Loucy (cell line): ENCODE results near the gene RAET1L.
A peak's percentile ranks its signal among the peaks of the same experiment; 100 is the strongest.
"Not testable (repeated sequence)": the region's sequence is repeated elsewhere in the genome, so short reads cannot be mapped to it uniquely, and the experiment has no call there.

ENCODE experiments used
- H2AFZ ChIP-seq: fragments of 200-600 bp; sonication (generic); 2 replicates; pipeline ENCODE4 v1.6.0; 2016; ENCODE audit warnings: antibody characterized with exemption, mild to moderate bottlenecking, low read length, moderate library complexity
- H3F3A ChIP-seq: fragments of 200-600 bp; 2 replicates; pipeline ENCODE4 v1.6.0; 2016; ENCODE audit warnings: antibody characterized with exemption, low read depth, mild to moderate bottlenecking
- H3K27me3 ChIP-seq: fragments of 200-600 bp; sonication (generic); 2 replicates; pipeline ENCODE4 v1.6.1; 2014; ENCODE audit warnings: low read length, mild to moderate bottlenecking; ENCODE audit not compliant: insufficient read depth, poor library complexity, severe bottlenecking
- H3K36me3 ChIP-seq: fragments of 200-600 bp; sonication (generic); 2 replicates; pipeline ENCODE4 v1.6.1; 2016; ENCODE audit warnings: low read length; ENCODE audit not compliant: insufficient read depth
- H3K4me1 ChIP-seq: fragments of 200-600 bp; sonication (generic); 2 replicates; pipeline ENCODE4 v1.5.1; 2014; ENCODE audit warnings: low read length, mild to moderate bottlenecking; ENCODE audit not compliant: insufficient read depth, poor library complexity, severe bottlenecking
- H3K4me2 ChIP-seq: fragments of 200-600 bp; sonication (generic); 2 replicates; pipeline ENCODE4 v1.6.0; 2014; ENCODE audit warnings: antibody characterized with exemption, low read length, low read depth, mild to moderate bottlenecking; ENCODE audit not compliant: poor library complexity, severe bottlenecking
- H3K4me3 ChIP-seq: fragments of 200-600 bp; sonication (generic); 2 replicates; pipeline ENCODE4 v1.5.1; 2014; ENCODE audit warnings: low read length, mild to moderate bottlenecking, mixed read lengths; ENCODE audit not compliant: poor library complexity, severe bottlenecking
- H3K79me2 ChIP-seq: fragments of 200-600 bp; sonication (generic); 2 replicates; pipeline ENCODE4 v1.6.1; 2014; ENCODE audit warnings: low read length; ENCODE audit not compliant: insufficient read depth
- H3K9ac ChIP-seq: fragments of 200-600 bp; sonication (generic); 2 replicates; pipeline ENCODE4 v1.6.0; 2014; ENCODE audit warnings: mild to moderate bottlenecking, low read depth, low read length, moderate library complexity; ENCODE audit not compliant: poor library complexity, severe bottlenecking
- H3K9me2 ChIP-seq: fragments of 200-600 bp; sonication (generic); replicated peaks from 2 replicates; pipeline ENCODE4 v1.6.1; 2016; ENCODE audit warnings: low read depth, low read length, mixed read lengths
- H3K9me3 ChIP-seq: fragments of 200-600 bp; sonication (generic); 2 replicates; pipeline ENCODE4 v1.6.1; 2014; ENCODE audit warnings: mild to moderate bottlenecking, antibody characterized with exemption, low read length, low read depth; ENCODE audit not compliant: insufficient read depth
- H4K20me1 ChIP-seq: fragments of 200-600 bp; sonication (generic); 2 replicates; pipeline ENCODE4 v1.6.0; 2014; ENCODE audit warnings: antibody characterized with exemption, low read length, mild to moderate bottlenecking; ENCODE audit not compliant: insufficient read depth, poor library complexity, severe bottlenecking
- EZH2phosphoT487 ChIP-seq: fragments of 200-600 bp; IDR thresholded peaks from 2 replicates; pipeline ENCODE4 v1.6.1; 2018; ENCODE audit warnings: antibody characterized with exemption, mild to moderate bottlenecking, moderate library complexity, borderline replicate concordance
- TF ChIP-seq, protein P1 (sequence below): fragments of 200-600 bp; sonication (generic); conservative IDR thresholded peaks from 2 replicates; pipeline ENCODE4 v1.5.1; 2014; ENCODE audit warnings: mild to moderate bottlenecking, antibody characterized with exemption, low read length

Gene RAET1L

GRCh38 chr6:149995235-149995750, 30.0 kb downstream of the RAET1L start:
- no peaks in the 10 kb centered on the region for H3K9me2 ChIP-seq

DNA sequence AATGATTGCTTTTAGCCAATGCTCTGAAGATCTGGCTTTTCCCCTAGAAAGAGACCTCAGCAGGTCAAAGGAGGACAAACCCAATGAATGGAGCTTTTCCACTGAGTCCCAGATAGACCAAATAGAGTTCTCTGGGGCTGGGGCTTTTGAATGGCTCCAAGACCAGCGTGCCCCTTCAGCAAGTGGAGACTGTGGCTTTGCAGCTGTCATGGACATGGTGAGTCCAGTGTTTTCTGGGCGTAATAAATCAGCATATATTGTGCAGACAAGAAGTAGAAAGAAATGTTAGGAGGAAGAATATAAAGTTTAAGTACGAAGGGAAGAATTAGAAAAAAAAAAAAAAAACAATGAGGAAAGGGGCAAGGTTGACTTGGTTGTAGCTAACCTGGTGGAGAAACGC, 33.5 kb downstream of the RAET1L start:
- Histone ChIP-seq H3K4me2 (peak overlapping the region; percentile 81), H3K4me1 (peaks cover 29% of the 10 kb centered on the region), H3K79me2 (no peaks in the 10 kb centered on the region), H3K36me3 (no peaks in the 10 kb centered on the region), H3K4me3 (peak overlapping the region; percentile 71), H3K27me3 (peaks cover 12% of the 10 kb centered on the region), H3F3A (no peaks in the 10 kb centered on the region), H3K9ac (peak overlapping the region; percentile 59), H4K20me1 (no peaks in the 10 kb centered on the region), H2AFZ (peak overlapping the region; percentile 76), H3K9me3 (no peaks in the 10 kb centered on the region), H3K9me2 (no peaks in the 10 kb centered on the region)
- TF ChIP-seq, protein P1, sequence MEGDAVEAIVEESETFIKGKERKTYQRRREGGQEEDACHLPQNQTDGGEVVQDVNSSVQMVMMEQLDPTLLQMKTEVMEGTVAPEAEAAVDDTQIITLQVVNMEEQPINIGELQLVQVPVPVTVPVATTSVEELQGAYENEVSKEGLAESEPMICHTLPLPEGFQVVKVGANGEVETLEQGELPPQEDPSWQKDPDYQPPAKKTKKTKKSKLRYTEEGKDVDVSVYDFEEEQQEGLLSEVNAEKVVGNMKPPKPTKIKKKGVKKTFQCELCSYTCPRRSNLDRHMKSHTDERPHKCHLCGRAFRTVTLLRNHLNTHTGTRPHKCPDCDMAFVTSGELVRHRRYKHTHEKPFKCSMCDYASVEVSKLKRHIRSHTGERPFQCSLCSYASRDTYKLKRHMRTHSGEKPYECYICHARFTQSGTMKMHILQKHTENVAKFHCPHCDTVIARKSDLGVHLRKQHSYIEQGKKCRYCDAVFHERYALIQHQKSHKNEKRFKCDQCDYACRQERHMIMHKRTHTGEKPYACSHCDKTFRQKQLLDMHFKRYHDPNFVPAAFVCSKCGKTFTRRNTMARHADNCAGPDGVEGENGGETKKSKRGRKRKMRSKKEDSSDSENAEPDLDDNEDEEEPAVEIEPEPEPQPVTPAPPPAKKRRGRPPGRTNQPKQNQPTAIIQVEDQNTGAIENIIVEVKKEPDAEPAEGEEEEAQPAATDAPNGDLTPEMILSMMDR: no peak
- no peak for TF ChIP-seq EZH2phosphoT487

More at GRCh38 chr6:149995235-149995750, 30.0 kb downstream of the RAET1L start:
- TF ChIP-seq, protein P1: no peak
- no peak for TF ChIP-seq EZH2phosphoT487
- Histone ChIP-seq H3K4me2 (no peak overlapping the region), H3K9ac (no peak overlapping the region), H3K79me2 (no peaks in the 10 kb centered on the region), H3K27me3 (peaks cover under 1% of the 10 kb centered on the region), H3F3A (no peaks in the 10 kb centered on the region), H3K4me3 (no peak overlapping the region), H4K20me1 (no peaks in the 10 kb centered on the region), H2AFZ (no peak overlapping the region), H3K36me3 (no peaks in the 10 kb centered on the region), H3K9me3 (no peaks in the 10 kb centered on the region), H3K4me1 (peaks cover 31% of the 10 kb centered on the region)

DNA sequence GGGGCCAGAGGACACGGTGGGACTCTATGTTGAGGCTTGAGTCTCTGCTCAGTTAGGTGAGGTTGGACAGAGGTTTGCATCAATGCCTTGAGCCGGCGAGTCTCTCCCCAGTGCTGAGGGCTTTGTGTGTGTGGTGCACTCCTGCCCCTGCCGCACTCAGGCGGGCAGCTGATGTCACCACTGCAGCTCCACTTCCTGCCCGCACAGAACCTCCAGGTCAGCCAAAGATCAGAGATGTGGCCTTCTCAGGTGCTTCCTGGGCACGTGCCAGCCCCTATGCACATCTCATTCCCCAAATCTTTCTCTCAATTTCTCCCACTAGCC, 33.9 kb downstream of the RAET1L start:
- H3K79me2 ChIP-seq, H3K9me3 ChIP-seq, H3F3A ChIP-seq, H3K9me2 ChIP-seq, H4K20me1 ChIP-seq, H3K36me3 ChIP-seq: not testable (repeated sequence)
- Histone ChIP-seq H3K4me1 (peaks cover 25% of the 10 kb centered on the region), H2AFZ (peak overlapping the region; percentile 76), H3K4me2 (peak overlapping the region; percentile 81), H3K9ac (peak overlapping the region; percentile 59), H3K27me3 (peaks cover 12% of the 10 kb centered on the region), H3K4me3 (peak overlapping the region; percentile 71)
